Measurements from ENCODE around the gene B4GALT7.

Gene B4GALT7

DNA sequence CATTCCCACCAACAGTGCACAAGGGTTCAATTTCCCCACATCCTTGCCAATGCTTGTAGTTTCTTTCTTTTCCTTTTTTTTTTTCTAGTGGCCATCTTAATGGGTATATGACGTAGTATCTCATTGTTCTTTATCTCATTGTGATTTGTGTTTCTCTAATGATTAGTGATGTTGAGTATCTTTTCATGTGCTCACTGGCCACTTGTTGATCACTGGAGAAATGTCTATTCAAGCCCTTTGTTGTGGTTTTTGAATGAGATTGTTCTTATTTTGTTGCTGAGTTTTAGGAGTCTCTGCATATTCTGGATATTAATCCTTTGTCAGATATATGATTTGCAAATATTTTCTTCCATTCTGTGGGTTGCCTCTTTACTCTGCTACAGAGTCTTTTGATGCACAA is 9.5 kb upstream of the B4GALT7 start:
- Histone ChIP-seq H3K4me2 (ENCODE audit: low read depth, low read length, poor library complexity, severe bottlenecking) (no peak overlapping the region), H3K4me1 (ENCODE audit: insufficient read depth, low read length, poor library complexity, severe bottlenecking) (peaks cover 12% of the 10 kb centered on the region), H3K9me3 (ENCODE audit: insufficient read depth, low read depth, low read length) (no peaks in the 10 kb centered on the region), H2AFZ (ENCODE audit: low read length) (no peak overlapping the region), H3K9ac (ENCODE audit: low read depth, low read length, poor library complexity, severe bottlenecking) (no peak overlapping the region), H3K79me2 (ENCODE audit: insufficient read depth, low read length) (peaks cover 25% of the 10 kb centered on the region), H3K27me3 (ENCODE audit: insufficient read depth, low read length, poor library complexity, severe bottlenecking) (no peaks in the 10 kb centered on the region), H3K36me3 (ENCODE audit: insufficient read depth, low read length) (no peaks in the 10 kb centered on the region; the same call in 1 of the 2 replicates), H3F3A (ENCODE audit: low read depth) (no peaks in the 10 kb centered on the region), H3K4me3 (ENCODE audit: low read length, poor library complexity, severe bottlenecking) (no peak overlapping the region), H4K20me1 (ENCODE audit: insufficient read depth, low read length, poor library complexity, severe bottlenecking) (peaks cover 12% of the 10 kb centered on the region), H3K9me2 (replicated peaks; ENCODE audit: low read depth, low read length) (no peaks in the 10 kb centered on the region)
- TF ChIP-seq CTCF (conservative IDR thresholded peaks at IDR 0.05; ENCODE audit: low read length) (no peak), EZH2phosphoT487 (IDR thresholded peaks at IDR 0.05; ENCODE audit: borderline replicate concordance) (no peak)

DNA sequence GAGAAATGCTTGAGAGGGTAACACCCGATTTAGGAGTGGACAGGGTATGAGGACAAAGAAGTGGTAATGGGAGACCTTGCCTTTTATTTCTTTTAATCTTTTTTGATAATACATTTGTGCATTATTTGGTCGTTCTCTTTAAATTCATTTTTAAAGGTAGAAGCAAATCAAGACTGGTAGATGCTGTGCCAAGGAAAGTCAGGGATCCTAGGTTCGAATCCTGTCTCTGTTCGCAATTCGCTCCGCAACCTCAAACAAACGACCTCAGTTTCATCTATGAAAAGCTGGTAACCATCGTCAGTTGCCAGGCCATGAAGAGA is 8.3 kb upstream of the B4GALT7 start:
- H3K4me2 ChIP-seq (ENCODE audit: low read depth, low read length, poor library complexity, severe bottlenecking) = peak overlapping the region; percentile 59
- no peaks in the 10 kb centered on the region for H3F3A ChIP-seq (ENCODE audit: low read depth)
- peaks cover 12% of the 10 kb centered on the region for H3K4me1 ChIP-seq (ENCODE audit: insufficient read depth, low read length, poor library complexity, severe bottlenecking)
- H4K20me1 ChIP-seq (ENCODE audit: insufficient read depth, low read length, poor library complexity, severe bottlenecking) = peaks cover 12% of the 10 kb centered on the region
- no peaks in the 10 kb centered on the region for H3K9me2 ChIP-seq (replicated peaks; ENCODE audit: low read depth, low read length)
- H3K9me3 ChIP-seq (ENCODE audit: insufficient read depth, low read depth, low read length) = no peaks in the 10 kb centered on the region
- peak overlapping the region; percentile 86 for H3K4me3 ChIP-seq (ENCODE audit: low read length, poor library complexity, severe bottlenecking)
- H3K79me2 ChIP-seq (ENCODE audit: insufficient read depth, low read length) = peaks cover 25% of the 10 kb centered on the region
- no peaks in the 10 kb centered on the region; the same call in 1 of the 2 replicates for H3K36me3 ChIP-seq (ENCODE audit: insufficient read depth, low read length)
- H3K9ac ChIP-seq (ENCODE audit: low read depth, low read length, poor library complexity, severe bottlenecking) = no peak overlapping the region
- TF ChIP-seq EZH2phosphoT487 (IDR thresholded peaks at IDR 0.05; ENCODE audit: borderline replicate concordance) (no peak), CTCF (conservative IDR thresholded peaks at IDR 0.05; ENCODE audit: low read length) (no peak)
- H3K27me3 ChIP-seq (ENCODE audit: insufficient read depth, low read length, poor library complexity, severe bottlenecking) = no peaks in the 10 kb centered on the region
- peak overlapping the region; percentile 66 for H2AFZ ChIP-seq (ENCODE audit: low read length)

DNA sequence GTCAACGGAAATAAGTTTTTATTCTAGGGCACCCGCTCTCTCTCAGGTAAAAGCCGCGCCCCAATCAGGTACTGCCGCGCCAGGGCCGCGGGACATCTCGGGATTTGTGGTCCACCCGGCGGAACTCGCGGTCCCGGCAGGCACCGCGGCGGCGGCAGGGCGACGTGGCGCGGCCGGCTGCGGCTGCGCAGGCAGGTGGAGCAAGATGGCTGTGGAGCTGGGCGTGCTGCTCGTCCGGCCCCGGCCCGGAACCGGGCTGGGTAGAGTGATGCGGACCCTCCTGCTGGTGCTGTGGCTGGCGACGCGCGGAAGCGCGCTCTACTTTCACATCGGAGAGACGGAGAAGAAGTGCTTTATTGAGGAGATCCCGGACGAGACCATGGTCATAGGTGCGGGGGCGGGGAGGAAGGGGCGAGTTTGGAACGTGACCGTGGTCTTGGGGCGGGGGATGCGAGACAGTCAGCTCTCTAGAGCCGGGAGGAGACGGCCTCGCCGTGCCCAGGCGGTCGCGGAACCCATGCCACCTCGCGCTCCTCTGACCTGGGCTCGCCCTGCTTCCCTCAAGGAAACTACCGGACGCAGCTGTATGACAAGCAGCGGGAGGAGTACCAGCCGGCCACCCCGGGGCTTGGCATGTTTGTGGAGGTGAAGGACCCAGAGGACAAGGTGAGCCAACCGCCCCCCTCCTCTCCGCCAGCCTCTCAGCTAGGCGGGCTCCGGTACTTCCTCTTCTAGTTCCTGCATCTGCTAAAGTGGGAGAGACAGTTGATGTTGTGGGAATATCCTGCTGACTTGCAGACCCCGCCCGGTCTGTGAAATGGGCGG is 7.7 kb upstream of the B4GALT7 start, which contains the start of gene TMED9:
Gene TMED9 (plus strand): TSS at position 194 of the 825 bp plus-strand sequence. CDS start 12 bp downstream, at position 206.
- Histone ChIP-seq H3K9me3 (ENCODE audit: insufficient read depth, low read depth, low read length) (no peaks in the 10 kb centered on the region), H3F3A (ENCODE audit: low read depth) (no peaks in the 10 kb centered on the region), H4K20me1 (ENCODE audit: insufficient read depth, low read length, poor library complexity, severe bottlenecking) (peaks cover 12% of the 10 kb centered on the region), H2AFZ (ENCODE audit: low read length) (peak within 1 kb of the TSS; percentile 70), H3K36me3 (ENCODE audit: insufficient read depth, low read length) (no peaks in the 10 kb centered on the region; the same call in 1 of the 2 replicates), H3K27me3 (ENCODE audit: insufficient read depth, low read length, poor library complexity, severe bottlenecking) (no peaks in the 10 kb centered on the region), H3K4me1 (ENCODE audit: insufficient read depth, low read length, poor library complexity, severe bottlenecking) (peaks cover 12% of the 10 kb centered on the region), H3K9ac (ENCODE audit: low read depth, low read length, poor library complexity, severe bottlenecking) (peak within 1 kb of the TSS; percentile 92), H3K4me2 (ENCODE audit: low read depth, low read length, poor library complexity, severe bottlenecking) (peak within 1 kb of the TSS; percentile 74), H3K9me2 (replicated peaks; ENCODE audit: low read depth, low read length) (no peaks in the 10 kb centered on the region), H3K4me3 (ENCODE audit: low read length, poor library complexity, severe bottlenecking) (peak within 1 kb of the TSS; percentile 86), H3K79me2 (ENCODE audit: insufficient read depth, low read length) (peaks cover 25% of the 10 kb centered on the region)
- TF ChIP-seq EZH2phosphoT487 (IDR thresholded peaks at IDR 0.05; ENCODE audit: borderline replicate concordance) = no peak
- TF ChIP-seq CTCF (conservative IDR thresholded peaks at IDR 0.05; ENCODE audit: low read length) = no peak

Data from Loucy (cell line).